ENCODE data around the gene ABCB6. TPM values are rescaled to one million over a fixed set of nuclear protein-coding genes. Genes with fewer than 3 reads are reported as not detected.

The ABCB6 gene
- total RNA-seq, 1 donor from 2014 or later = 32.9 TPM

- Mint-ChIP-seq H3K4me3 (peak overlapping the region; percentile 93), H3K4me1 (ENCODE audit: low read depth) (peaks cover 69% of the 10 kb centered on the region), H3K27ac (peak overlapping the region; percentile 82), H3K27me3 (ENCODE audit: insufficient read depth) (no peaks in the 10 kb centered on the region), H3K9me3 (no peaks in the 10 kb centered on the region), H3K36me3 (ENCODE audit: low read depth) (peaks cover 34% of the 10 kb centered on the region)
- DNase-seq (ENCODE audit: low spot score) = no peak
- intact Hi-C loops (cut with micrococcal nuclease) = loop anchor here (2.0 to 10.0 kb wide), 4 partner anchors 43 to 1027 kb away; partner anchors contain the start of genes CHPF and CTDSP1
Observed at GRCh38 chr2:219252084-219252483, 33.3 kb upstream of the ABCB6 start.

DNA sequence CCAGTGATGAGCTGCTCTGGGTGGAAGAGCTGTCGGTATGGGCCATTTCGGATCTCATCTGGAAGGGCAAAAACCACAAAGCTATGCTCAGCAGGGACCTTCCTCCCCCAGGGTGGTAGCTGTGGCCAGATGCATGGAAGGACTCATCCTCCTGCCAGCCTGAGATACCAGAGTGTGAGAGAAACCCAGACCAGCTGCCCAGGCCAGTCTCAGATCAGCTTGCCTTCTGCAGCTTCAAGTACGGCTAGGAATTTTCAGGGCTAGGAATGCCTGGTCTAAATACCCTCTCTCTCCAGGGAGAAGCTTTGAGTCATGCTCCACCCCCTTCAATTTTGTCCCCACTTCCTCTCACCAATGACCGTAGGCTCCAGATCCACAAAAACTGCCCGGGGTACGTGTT lies 32.9 kb upstream of the ABCB6 start:
- intact Hi-C loops (cut with micrococcal nuclease) = loop anchor here (2.0 to 10.0 kb wide), 4 partner anchors 43 to 1027 kb away; partner anchors contain the start of genes CHPF and CTDSP1
- Mint-ChIP-seq H3K36me3 (ENCODE audit: low read depth) (peaks cover 34% of the 10 kb centered on the region), H3K4me3 (peak overlapping the region; percentile 93), H3K9me3 (no peaks in the 10 kb centered on the region), H3K27me3 (ENCODE audit: insufficient read depth) (no peaks in the 10 kb centered on the region), H3K4me1 (ENCODE audit: low read depth) (peaks cover 74% of the 10 kb centered on the region), H3K27ac (peak overlapping the region; percentile 88)
- no peak for DNase-seq (ENCODE audit: low spot score)

DNA sequence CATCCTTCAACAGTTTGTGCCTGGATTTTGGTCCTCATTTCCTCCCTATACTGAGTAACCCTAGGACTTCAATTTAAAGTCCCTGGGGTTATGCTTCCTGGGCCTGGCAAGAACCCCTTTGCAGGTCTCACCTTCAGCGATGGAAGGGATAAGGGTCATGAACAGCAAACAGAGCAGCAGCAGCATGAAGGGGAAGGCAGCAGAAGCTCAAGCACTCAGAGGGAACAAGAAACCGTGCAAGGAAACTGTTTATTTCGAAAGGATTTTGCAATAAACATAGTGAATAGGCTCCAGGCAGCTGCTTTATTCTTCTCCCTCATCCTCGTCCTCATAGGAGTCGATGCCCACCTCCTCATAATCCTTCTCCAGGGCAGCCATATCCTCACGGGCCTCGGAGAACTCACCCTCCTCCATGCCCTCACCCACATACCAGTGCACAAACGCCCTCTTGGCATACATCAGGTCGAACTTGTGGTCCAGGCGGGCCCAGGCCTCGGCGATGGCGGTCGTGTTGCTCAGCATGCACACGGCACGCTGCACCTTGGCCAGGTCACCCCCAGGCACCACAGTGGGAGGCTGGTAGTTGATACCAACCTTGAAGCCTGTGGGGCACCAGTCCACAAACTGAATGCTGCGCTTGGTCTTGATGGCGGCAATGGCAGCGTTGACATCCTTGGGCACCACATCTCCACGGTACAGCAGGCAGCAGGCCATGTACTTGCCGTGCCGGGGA lies 31.5 kb upstream of the ABCB6 start:
- Mint-ChIP-seq H3K27ac (peak overlapping the region; percentile 88), H3K9me3 (no peaks in the 10 kb centered on the region), H3K36me3 (ENCODE audit: low read depth) (peaks cover 34% of the 10 kb centered on the region), H3K4me1 (ENCODE audit: low read depth) (peaks cover 73% of the 10 kb centered on the region), H3K4me3 (peak overlapping the region; percentile 93), H3K27me3 (ENCODE audit: insufficient read depth) (no peaks in the 10 kb centered on the region)
- no peak for DNase-seq (ENCODE audit: low spot score)
- intact Hi-C loops (cut with micrococcal nuclease) = loop anchor here (5.0 to 10.0 kb wide), 2 partner anchors 853 to 1025 kb away; partner anchors contain the start of gene CTDSP1

GRCh38 chr2:219249203-219249980 lies 30.6 kb upstream of the ABCB6 start:
- peak; percentile 44 for DNase-seq (ENCODE audit: low spot score)
- Mint-ChIP-seq H3K4me1 (ENCODE audit: low read depth) (peaks cover 72% of the 10 kb centered on the region), H3K27ac (peak overlapping the region; percentile 88), H3K36me3 (ENCODE audit: low read depth) (peaks cover 34% of the 10 kb centered on the region), H3K9me3 (no peaks in the 10 kb centered on the region), H3K27me3 (ENCODE audit: insufficient read depth) (no peaks in the 10 kb centered on the region), H3K4me3 (peak overlapping the region; percentile 93)
- intact Hi-C loops (cut with micrococcal nuclease) = loop anchor here (10.0 kb wide), 1 partner anchor 535 kb away; the partner anchor contains the start of gene TTLL4

- Mint-ChIP-seq H3K27ac (peak overlapping the region; percentile 88), H3K4me3 (peak overlapping the region; percentile 93), H3K27me3 (ENCODE audit: insufficient read depth) (no peaks in the 10 kb centered on the region), H3K9me3 (no peaks in the 10 kb centered on the region), H3K4me1 (ENCODE audit: low read depth) (peaks cover 75% of the 10 kb centered on the region), H3K36me3 (ENCODE audit: low read depth) (peaks cover 34% of the 10 kb centered on the region)
- intact Hi-C loops (cut with micrococcal nuclease) = loop anchor here (10.0 kb wide), 1 partner anchor 534 kb away; the partner anchor contains the start of gene TTLL4
- no peak for DNase-seq (ENCODE audit: low spot score)
Observed at GRCh38 chr2:219248845-219249202, 30.1 kb upstream of the ABCB6 start.

- no peaks in the 10 kb centered on the region for H3K27me3 Mint-ChIP-seq (ENCODE audit: insufficient read depth)
- peak overlapping the region; percentile 99 for H3K4me3 Mint-ChIP-seq
- peaks cover 34% of the 10 kb centered on the region for H3K36me3 Mint-ChIP-seq (ENCODE audit: low read depth)
- peak; percentile 55 for DNase-seq (ENCODE audit: low spot score)
- H3K9me3 Mint-ChIP-seq = no peaks in the 10 kb centered on the region
- peak overlapping the region; percentile 99 for H3K27ac Mint-ChIP-seq
- H3K4me1 Mint-ChIP-seq (ENCODE audit: low read depth) = peaks cover 75% of the 10 kb centered on the region
- intact Hi-C loops (cut with micrococcal nuclease) = loop anchor here (10.0 kb wide), 1 partner anchor 533 kb away; the partner anchor contains the start of gene TTLL4
Observed at GRCh38 chr2:219247678-219248642, 29.2 kb upstream of the ABCB6 start.

- H3K9me3 Mint-ChIP-seq = no peaks in the 10 kb centered on the region
- intact Hi-C loops (cut with micrococcal nuclease) = loop anchor here (10.0 kb wide), 1 partner anchor 532 kb away; the partner anchor contains the start of gene TTLL4
- peaks cover 28% of the 10 kb centered on the region for H3K36me3 Mint-ChIP-seq (ENCODE audit: low read depth)
- peaks cover 69% of the 10 kb centered on the region for H3K4me1 Mint-ChIP-seq (ENCODE audit: low read depth)
- H3K4me3 Mint-ChIP-seq = peak overlapping the region; percentile 99
- H3K27me3 Mint-ChIP-seq (ENCODE audit: insufficient read depth) = no peaks in the 10 kb centered on the region
- no peak for DNase-seq (ENCODE audit: low spot score)
- peak overlapping the region; percentile 99 for H3K27ac Mint-ChIP-seq
Observed at GRCh38 chr2:219246559-219246958, 27.8 kb upstream of the ABCB6 start.

DNA sequence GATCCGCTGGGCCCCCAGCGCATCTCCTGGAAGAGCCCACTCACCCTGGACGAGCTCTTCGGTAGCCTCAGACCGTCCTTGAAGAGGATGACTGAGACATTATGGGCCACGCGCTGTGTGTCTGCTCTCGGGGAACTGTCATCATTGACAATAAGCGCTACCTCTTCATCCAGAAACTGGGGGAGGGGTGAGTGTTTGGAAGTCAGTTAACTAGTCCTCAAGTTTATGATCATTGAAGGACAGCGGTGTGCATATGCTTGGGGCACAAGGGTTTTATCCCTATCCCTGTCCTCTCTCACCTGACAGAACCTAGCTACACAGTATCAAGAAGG lies 27.1 kb upstream of the ABCB6 start:
- H3K4me1 Mint-ChIP-seq (ENCODE audit: low read depth) = peaks cover 62% of the 10 kb centered on the region
- peak overlapping the region; percentile 99 for H3K27ac Mint-ChIP-seq
- H3K9me3 Mint-ChIP-seq = no peaks in the 10 kb centered on the region
- peak overlapping the region; percentile 99 for H3K4me3 Mint-ChIP-seq
- no peaks in the 10 kb centered on the region for H3K27me3 Mint-ChIP-seq (ENCODE audit: insufficient read depth)
- peaks cover 26% of the 10 kb centered on the region for H3K36me3 Mint-ChIP-seq (ENCODE audit: low read depth)
- intact Hi-C loops (cut with micrococcal nuclease) = loop anchor here (1.0 to 10.0 kb wide), 9 partner anchors 7 to 531 kb away; partner anchors contain the start of genes ANKZF1, ATG9A, DNAJB2 and NHEJ1
- no peak for DNase-seq (ENCODE audit: low spot score)

DNA sequence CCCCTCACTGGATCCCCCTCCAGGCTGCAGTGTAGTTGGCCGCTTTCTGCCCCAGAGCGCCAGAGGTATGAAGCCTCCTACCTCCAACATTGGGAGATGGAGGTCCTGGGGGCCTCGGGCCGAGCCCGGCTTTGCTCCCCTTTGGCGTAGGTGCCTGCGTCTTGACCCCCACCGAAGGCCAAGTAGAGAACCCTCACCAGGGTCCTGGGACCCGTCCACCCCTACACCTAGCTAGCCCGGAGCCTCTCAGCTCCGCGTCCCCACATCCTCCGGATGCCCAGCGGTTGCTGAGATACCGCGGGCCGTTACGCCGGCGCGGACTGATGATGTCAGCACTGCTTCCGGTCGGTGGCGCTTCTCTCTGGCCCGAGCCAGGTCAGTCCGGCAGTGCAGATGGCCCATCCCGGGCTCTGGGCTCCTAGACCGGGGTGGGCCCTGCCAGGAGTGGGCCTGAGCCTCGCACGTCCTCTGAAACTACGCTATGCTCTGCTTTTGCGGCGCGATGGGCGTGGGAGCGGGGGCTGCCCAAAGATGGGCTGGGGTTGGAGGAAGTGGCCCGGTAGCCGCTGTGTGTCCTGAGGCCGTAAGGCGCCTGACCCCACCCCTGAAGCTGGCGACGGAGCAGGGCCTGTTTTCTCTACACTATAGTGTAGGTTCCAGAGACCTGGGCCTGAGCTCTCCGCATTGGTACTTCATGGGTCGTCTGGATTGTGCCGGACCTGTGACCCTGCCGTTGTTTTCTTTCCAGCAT lies 26.6 kb upstream of the ABCB6 start, which contains the start of the genes GLB1L and STK16:
TSS of gene GLB1L (minus strand) at position 297 of the 751 bp plus-strand sequence. CDS start 1,871 bp downstream, outside the sequence.
TSS of gene STK16 (plus strand) at position 332 of the 751 bp plus-strand sequence. CDS start 521 bp downstream, outside the sequence.
- intact Hi-C loops (cut with micrococcal nuclease) = loop anchor here (1.0 to 10.0 kb wide), 9 partner anchors 8 to 531 kb away; partner anchors contain the start of genes ANKZF1, ATG9A, DNAJB2 and NHEJ1
- peak; percentile 89 for DNase-seq (ENCODE audit: low spot score)
- H3K27ac Mint-ChIP-seq = peak within 1 kb of the TSS; percentile 99
- H3K4me1 Mint-ChIP-seq (ENCODE audit: low read depth) = peaks cover 57% of the 10 kb centered on the region
- H3K9me3 Mint-ChIP-seq = no peaks in the 10 kb centered on the region
- peak within 1 kb of the TSS; percentile 99 for H3K4me3 Mint-ChIP-seq
- peaks cover 21% of the 10 kb centered on the region for H3K36me3 Mint-ChIP-seq (ENCODE audit: low read depth)
- H3K27me3 Mint-ChIP-seq (ENCODE audit: insufficient read depth) = no peaks in the 10 kb centered on the region

DNA sequence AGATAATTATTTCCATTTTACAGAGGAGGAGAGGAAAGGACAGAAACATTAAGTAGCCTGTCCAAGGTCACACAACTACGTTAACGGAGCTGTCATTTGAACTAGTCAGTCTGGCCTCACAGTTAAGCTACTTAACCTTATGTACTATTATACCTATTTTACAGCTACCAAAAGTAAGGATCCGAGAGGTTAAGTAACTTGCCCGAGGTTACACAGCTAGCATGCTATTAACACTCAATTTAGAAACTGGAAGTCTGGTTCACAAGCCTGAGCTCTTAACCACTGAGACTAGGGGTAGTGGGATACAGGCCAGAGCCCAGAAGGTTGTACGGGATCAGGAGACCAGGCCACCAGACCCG lies 26.0 kb upstream of the ABCB6 start:
- H3K4me3 Mint-ChIP-seq = peak overlapping the region; percentile 99
- no peaks in the 10 kb centered on the region for H3K9me3 Mint-ChIP-seq
- peaks cover 51% of the 10 kb centered on the region for H3K4me1 Mint-ChIP-seq (ENCODE audit: low read depth)
- H3K36me3 Mint-ChIP-seq (ENCODE audit: low read depth) = peaks cover 16% of the 10 kb centered on the region
- H3K27ac Mint-ChIP-seq = peak overlapping the region; percentile 99
- DNase-seq (ENCODE audit: low spot score) = no peak
- H3K27me3 Mint-ChIP-seq (ENCODE audit: insufficient read depth) = no peaks in the 10 kb centered on the region
- intact Hi-C loops (cut with micrococcal nuclease) = loop anchor here (1.0 to 10.0 kb wide), 9 partner anchors 9 to 530 kb away; partner anchors contain the start of genes ANKZF1, ATG9A, DNAJB2 and NHEJ1

DNA sequence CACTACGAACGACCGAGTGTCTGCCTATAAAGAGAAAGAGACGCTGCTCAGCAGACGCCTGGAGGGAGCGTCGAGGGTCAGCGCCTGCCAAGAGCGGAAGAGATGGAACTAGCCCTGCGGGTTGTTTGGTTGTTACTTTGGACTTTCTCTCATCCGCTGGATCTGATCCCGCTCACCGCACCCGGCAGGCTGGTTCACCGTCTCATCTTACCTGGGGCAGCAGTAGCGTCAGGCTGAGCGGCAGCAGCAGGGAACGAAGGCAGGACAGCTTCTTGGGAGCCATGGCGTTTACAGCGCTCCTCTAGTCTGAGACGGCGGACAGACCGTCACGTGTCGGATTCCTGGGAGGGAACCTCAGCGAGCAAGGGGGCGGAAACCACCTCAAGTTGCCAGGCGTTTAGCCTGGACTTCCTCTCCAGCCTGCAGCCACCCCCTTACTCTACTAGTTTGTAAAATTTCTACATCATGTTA lies 24.6 kb upstream of the ABCB6 start:
- Mint-ChIP-seq H3K27ac (peak overlapping the region; percentile 52), H3K36me3 (ENCODE audit: low read depth) (peaks cover 6% of the 10 kb centered on the region), H3K27me3 (ENCODE audit: insufficient read depth) (no peaks in the 10 kb centered on the region), H3K9me3 (no peaks in the 10 kb centered on the region), H3K4me3 (peak overlapping the region; percentile 50), H3K4me1 (ENCODE audit: low read depth) (peaks cover 37% of the 10 kb centered on the region)
- DNase-seq (ENCODE audit: low spot score) = no peak
- intact Hi-C loops (cut with micrococcal nuclease) = loop anchor here (10.0 kb wide), 1 partner anchor 529 kb away; the partner anchor contains the start of gene TTLL4

All from activated T-helper 1 cell treated with anti-CD3 and anti-CD28 coated beads, Interleukin-12 subunit alpha, Interleukin-12 subunit beta, Interleukin-2, Interleukin-4 antibody, amounts not matched to agents 30 ng/mL and 10 ng/mL and 1 ng/mL, durations not matched to agents 14 hours and 24 hours and 36 hours (primary cell).